Liver (tissue), 3 donors: ENCODE results near the gene NEK1.

Experiments used
- CTCF ChIP-seq: fragments of 150-350 bp; IDR thresholded peaks from 2 replicates; pipeline ENCODE4 v1.5.1; 2017; ENCODE audit warnings: improper control_type of control experiment, low read depth, low read length; ENCODE audit not compliant: missing input control
- NR2F2 ChIP-seq: IDR thresholded peaks from 2 replicates; pipeline ENCODE4 v1.6.1; 2016; ENCODE audit warnings: antibody characterized with exemption
- RAD21 ChIP-seq, 2 donors: IDR thresholded peaks; 2 replicates each; pipeline ENCODE4 v1.6.1; 2016; ENCODE audit warnings: antibody characterized with exemption in 2 of 2, mild to moderate bottlenecking in 2 of 2
- SP1 ChIP-seq: IDR thresholded peaks from 2 replicates; pipeline ENCODE4 v1.6.1; 2018; ENCODE audit warnings: antibody characterized with exemption, mild to moderate bottlenecking
- TAF1 ChIP-seq: conservative IDR thresholded peaks from 2 replicates; pipeline ENCODE4 v1.6.1; 2016; ENCODE audit warnings: antibody characterized with exemption, mild to moderate bottlenecking
- YY1 ChIP-seq: IDR thresholded peaks from 2 replicates; pipeline ENCODE4 v1.6.1; 2016; ENCODE audit warnings: antibody characterized with exemption, mild to moderate bottlenecking
- ZBTB33 ChIP-seq: IDR thresholded peaks from 2 replicates; pipeline ENCODE4 v1.6.1; 2016; ENCODE audit warnings: antibody characterized with exemption
- donor health status: healthy.
- donor health status: healthy.

GRCh38 chr4:169557061-169557636 lies 55.2 kb downstream of the NEK1 start:
- TF ChIP-seq ZBTB33 (no peak), CTCF (no peak), RAD21 (IDR thresholded peaks at IDR 0.05) (no peak), YY1 (no peak), TAF1 (no peak), SP1 (no peak), NR2F2 (peak; percentile 19)
